BJ (cell line): ENCODE measurements around the gene PCBP2. TPM values are rescaled to one million over a fixed set of nuclear protein-coding genes. Genes with fewer than 3 reads are reported as not detected.

Source experiments
- CTCF ChIA-PET: fragments of 350-600 bp; formaldehyde crosslinking; extraction: SDS; loops from one replicate; lab custom pipeline; 2021; ENCODE audit warnings: antibody characterized with exemption, inconsistent platforms; lab: Yijun Ruan, JAX
- POLR2A ChIA-PET: fragments of 300-600 bp; sonication (Branson Sonifier 250); formaldehyde crosslinking; extraction: SDS; loops from one replicate; lab custom pipeline; 2021; ENCODE audit warnings: antibody characterized with exemption; lab: Charles Lee
- DNase-seq: peaks from one replicate; pipeline ENCODE4 v3.0.0-alpha.2; 2011; ENCODE audit warnings: low read depth
- H3K27me3 ChIP-seq: 2 replicates; pipeline ENCODE4 v1.6.0; 2011; ENCODE audit warnings: low read length; ENCODE audit not compliant: control insufficient read depth, insufficient read depth
- H3K36me3 ChIP-seq: 2 replicates; pipeline ENCODE4 v1.5.1; 2011; ENCODE audit warnings: low read length; ENCODE audit not compliant: control insufficient read depth, insufficient read depth
- H3K4me3 ChIP-seq: 2 replicates; pipeline ENCODE4 v1.5.1; 2011; ENCODE audit warnings: low read depth, mild to moderate bottlenecking, control low read depth, low read length
- CTCF ChIP-seq: IDR thresholded peaks from 2 replicates; pipeline ENCODE4 v1.5.1; 2011; ENCODE audit warnings: low read depth, mild to moderate bottlenecking, control low read depth, inconsistent platforms, low read length, moderate library complexity; ENCODE audit not compliant: insufficient read depth
- polyA plus RNA-seq: library from polyadenylated mRNA; depleted of rRNA; stranded (reverse); fragments of >200 nt; gene quantifications from 2 replicates; pipeline ENCODE4 v1.2.3, GENCODE V29; 2011

PCBP2 gene
- polyA plus RNA-seq, 1 experiment = 268 TPM

GRCh38 chr12:53508534-53509170, 56.8 kb downstream of the PCBP2 start:
- CTCF ChIA-PET = interaction anchor here (0.6 to 3.9 kb wide), 38 partner anchors 8 to 351 kb away, joined by 3 to 34 read pairs (median 4); partner anchors contain the start of genes AAAS, AMHR2, ATP5MC2 and MAP3K12
- POLR2A ChIA-PET = no interaction called here
- Histone ChIP-seq H3K36me3 (peaks cover 14% of the 10 kb centered on the region), H3K4me3 (no peak overlapping the region), H3K27me3 (no peaks in the 10 kb centered on the region)
- peak; percentile 94 for TF ChIP-seq CTCF
- DNase-seq = no peak

GRCh38 chr12:53510181-53510812, 58.4 kb downstream of the PCBP2 start:
- Histone ChIP-seq H3K27me3 (no peaks in the 10 kb centered on the region), H3K4me3 (no peak overlapping the region), H3K36me3 (peaks cover 15% of the 10 kb centered on the region)
- ChIA-PET POLR2A (interaction anchor here (0.6 kb wide), 1 partner anchor 56 kb away, joined by 4 read pairs; no protein-coding TSS in a partner anchor), CTCF (interaction anchor here (1.0 to 3.9 kb wide), 7 partner anchors 9 to 185 kb away, joined by 3 to 34 read pairs (median 17); partner anchors contain the start of genes ATP5MC2 and TARBP2)
- TF ChIP-seq CTCF = no peak
- DNase-seq = no peak

- Histone ChIP-seq H3K4me3 (no peak overlapping the region), H3K27me3 (no peaks in the 10 kb centered on the region), H3K36me3 (peaks cover 21% of the 10 kb centered on the region)
- POLR2A ChIA-PET = no interaction called here
- CTCF ChIA-PET = no interaction called here
- no peak for TF ChIP-seq CTCF
- DNase-seq = no peak
Measured at GRCh38 chr12:53513712-53514410, 62.0 kb downstream of the PCBP2 start.

GRCh38 chr12:53514628-53515290, 62.9 kb downstream of the PCBP2 start:
- no peak overlapping the region for H3K4me3 ChIP-seq
- DNase-seq = no peak
- H3K27me3 ChIP-seq = no peaks in the 10 kb centered on the region
- CTCF ChIA-PET = interaction anchor here (1.6 kb wide), 1 partner anchor 38 kb away, joined by 5 read pairs; no protein-coding TSS in a partner anchor
- POLR2A ChIA-PET = no interaction called here
- TF ChIP-seq CTCF = no peak
- peaks cover 21% of the 10 kb centered on the region for H3K36me3 ChIP-seq
